ENCODE measurements around the gene USP26.
"Not testable (repeated sequence)": the region's sequence is repeated elsewhere in the genome, so short reads cannot be mapped to it uniquely, and the experiment has no call there.

The USP26 gene

DNA sequence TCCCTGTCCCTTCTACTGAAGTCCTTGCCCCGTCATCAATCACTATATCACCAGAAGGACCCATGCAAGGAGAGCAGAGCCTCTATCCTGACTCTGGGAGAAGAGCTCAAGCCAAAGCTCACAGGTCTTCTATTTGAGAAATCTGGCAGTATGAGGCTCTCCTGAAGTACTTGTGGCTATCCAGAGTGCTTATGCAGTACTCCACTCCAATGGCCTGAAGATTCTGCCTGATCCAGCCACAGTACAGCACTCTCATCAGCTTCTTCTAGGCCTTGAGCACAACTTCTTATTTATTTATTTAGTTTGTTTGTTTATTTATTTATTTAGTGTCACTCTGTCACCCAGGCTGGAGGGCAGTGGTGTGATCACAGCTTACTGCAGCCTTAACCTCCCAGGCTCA is 13.0 kb downstream of the USP26 start:
- TF ChIP-seq, protein P1, sequence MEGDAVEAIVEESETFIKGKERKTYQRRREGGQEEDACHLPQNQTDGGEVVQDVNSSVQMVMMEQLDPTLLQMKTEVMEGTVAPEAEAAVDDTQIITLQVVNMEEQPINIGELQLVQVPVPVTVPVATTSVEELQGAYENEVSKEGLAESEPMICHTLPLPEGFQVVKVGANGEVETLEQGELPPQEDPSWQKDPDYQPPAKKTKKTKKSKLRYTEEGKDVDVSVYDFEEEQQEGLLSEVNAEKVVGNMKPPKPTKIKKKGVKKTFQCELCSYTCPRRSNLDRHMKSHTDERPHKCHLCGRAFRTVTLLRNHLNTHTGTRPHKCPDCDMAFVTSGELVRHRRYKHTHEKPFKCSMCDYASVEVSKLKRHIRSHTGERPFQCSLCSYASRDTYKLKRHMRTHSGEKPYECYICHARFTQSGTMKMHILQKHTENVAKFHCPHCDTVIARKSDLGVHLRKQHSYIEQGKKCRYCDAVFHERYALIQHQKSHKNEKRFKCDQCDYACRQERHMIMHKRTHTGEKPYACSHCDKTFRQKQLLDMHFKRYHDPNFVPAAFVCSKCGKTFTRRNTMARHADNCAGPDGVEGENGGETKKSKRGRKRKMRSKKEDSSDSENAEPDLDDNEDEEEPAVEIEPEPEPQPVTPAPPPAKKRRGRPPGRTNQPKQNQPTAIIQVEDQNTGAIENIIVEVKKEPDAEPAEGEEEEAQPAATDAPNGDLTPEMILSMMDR (conservative IDR thresholded peaks at IDR 0.05; ENCODE audit: low read depth, low read length): no peak
- DNase-seq (ENCODE audit: low read depth): no peak

DNA sequence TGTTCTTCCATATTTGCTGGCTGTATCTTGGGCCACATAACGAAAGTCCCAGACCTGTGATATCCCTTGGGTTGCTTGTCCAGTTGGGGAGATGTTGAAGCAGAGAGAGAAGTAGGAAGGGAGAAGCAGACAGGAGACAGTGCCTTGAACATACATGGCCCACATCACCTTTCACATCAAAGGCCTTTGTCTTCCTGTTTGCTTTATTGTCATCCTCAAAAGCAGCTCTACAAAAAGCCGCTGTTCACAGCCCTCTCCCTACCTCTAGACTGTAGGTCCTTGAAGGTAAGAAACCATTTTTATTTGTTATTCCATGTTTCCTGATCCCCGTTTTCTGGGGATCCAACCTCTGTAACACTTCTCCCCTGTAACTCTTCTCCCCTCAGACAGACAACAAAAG is 14.9 kb downstream of the USP26 start:
- TF ChIP-seq, protein P1 (conservative IDR thresholded peaks at IDR 0.05; ENCODE audit: low read depth, low read length): no peak
- H3K4me3 ChIP-seq (ENCODE audit: low read depth, low read length): no peak overlapping the region
- no peak for DNase-seq (ENCODE audit: low read depth)

More for the DNA sequence above, 13.0 kb downstream of the USP26 start:
- no peak overlapping the region for H3K4me3 ChIP-seq (ENCODE audit: low read depth, low read length)

DNA sequence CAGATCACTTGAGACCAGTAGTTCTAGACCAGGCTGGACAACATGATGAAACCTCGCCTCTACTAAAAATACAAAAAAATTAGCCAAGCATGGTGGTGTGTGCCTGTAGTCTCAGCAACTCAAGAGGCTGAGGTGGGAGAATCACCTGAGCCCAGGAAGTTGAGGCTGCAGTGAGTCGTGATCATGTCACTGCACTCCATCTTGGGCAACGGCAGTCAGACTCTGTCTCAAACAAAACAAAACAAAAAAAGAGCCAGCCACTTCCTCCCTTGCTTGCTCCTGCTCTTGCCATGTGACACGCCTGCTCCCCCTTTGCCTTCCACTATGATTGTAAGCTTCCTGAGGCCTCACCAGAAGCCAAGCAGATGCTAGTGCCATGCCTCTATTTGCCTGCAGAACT is 19.1 kb downstream of the USP26 start:
- not testable (repeated sequence) for H3K4me3 ChIP-seq (ENCODE audit: low read depth, low read length); DNase-seq (ENCODE audit: low read depth)

DNA sequence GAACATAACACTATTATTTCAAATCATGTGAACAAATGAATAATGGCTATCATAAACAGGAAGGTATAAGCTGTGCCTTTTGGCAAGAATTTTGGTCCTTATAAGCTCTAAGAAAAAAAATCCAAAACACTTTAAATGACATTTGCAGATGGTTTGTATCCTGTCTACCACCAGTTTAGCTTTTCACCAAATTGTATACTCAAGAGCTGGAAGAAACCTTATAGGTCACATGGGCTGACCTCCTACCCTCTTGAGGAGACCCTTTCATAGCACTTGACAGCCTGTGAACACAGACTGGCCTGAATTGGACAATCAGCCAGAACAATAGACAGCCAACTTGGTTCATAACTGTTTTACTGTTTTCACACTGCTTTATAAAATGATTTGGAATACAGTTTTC is 24.3 kb downstream of the USP26 start:
- DNase-seq (ENCODE audit: low read depth): no peak
- TF ChIP-seq, protein P1 (conservative IDR thresholded peaks at IDR 0.05; ENCODE audit: low read depth, low read length): no peak
- H3K4me3 ChIP-seq (ENCODE audit: low read depth, low read length): no peak overlapping the region

DNA sequence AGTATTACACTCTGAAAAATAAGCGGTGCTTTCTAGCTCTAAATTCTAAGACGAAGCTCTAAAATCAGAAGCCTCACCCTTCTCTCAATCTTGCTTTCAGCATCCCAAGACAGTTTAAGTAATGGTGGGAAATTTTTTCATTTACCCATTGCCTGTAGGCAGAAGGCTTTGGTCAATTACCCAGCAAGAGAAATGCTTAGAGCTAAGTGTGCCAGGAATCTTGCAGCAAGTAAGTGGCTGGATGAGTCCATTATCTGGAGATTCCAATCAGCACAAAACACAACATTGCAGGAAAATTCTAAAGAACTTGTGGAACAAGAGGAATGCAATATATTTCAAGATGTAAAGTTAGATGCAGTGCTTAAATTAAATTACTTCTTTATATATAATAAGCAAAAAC is 28.4 kb downstream of the USP26 start:
- TF ChIP-seq, protein P1 (conservative IDR thresholded peaks at IDR 0.05; ENCODE audit: low read depth, low read length): no peak
- no peak for DNase-seq (ENCODE audit: low read depth)
- H3K4me3 ChIP-seq (ENCODE audit: low read depth, low read length): no peak overlapping the region

DNA sequence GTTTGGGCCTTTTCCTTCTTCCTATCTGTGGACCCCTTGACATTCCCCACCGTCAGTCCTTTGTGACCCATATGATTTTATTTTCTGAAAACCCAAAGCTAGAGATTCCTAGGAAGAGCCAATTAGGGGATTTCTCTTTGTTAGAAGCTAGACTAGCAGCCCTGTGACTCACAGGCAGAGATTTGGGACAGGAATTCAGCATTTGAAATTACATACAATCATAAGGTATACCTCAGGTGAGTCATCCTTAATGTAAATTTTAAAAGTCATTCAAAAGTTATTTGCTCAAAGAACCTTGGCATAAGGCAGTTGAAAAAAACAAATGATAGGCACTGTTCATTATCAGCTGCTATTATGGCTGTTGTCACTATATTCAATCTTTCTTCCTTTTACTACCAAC is 40.6 kb downstream of the USP26 start:
- no peak for DNase-seq (ENCODE audit: low read depth)
- TF ChIP-seq, protein P1 (conservative IDR thresholded peaks at IDR 0.05; ENCODE audit: low read depth, low read length): no peak
- H3K4me3 ChIP-seq (ENCODE audit: low read depth, low read length): no peak overlapping the region

DNA sequence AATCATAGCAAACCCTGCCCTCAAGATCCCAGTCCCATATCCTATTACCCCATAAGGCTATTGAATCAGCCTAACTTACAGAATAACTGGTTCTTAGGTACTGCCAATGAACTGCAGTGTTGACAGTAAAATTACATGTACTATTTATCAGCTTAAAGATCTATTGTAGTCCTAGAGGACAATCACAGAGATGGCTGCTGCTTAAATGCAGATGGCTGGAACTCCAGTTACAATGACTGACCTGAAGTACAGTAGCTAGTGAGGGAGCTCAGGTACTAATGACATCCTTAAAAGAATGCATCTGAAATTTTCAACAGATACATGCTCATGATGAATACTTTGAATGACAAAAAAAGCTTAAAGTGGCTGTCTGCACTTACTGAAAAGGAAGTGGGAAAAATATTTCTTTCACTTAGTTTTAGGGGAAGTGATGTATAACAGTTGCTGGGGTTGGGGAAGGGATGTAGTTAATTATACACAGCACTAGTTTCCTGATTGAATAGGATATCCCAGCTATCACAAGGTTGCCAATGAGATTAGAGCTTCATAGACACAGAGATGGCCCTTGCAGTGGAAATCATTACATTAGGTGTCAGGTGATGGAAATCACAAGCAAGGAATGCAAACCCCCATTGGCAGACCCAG is 42.0 kb downstream of the USP26 start:
- TF ChIP-seq, protein P1 (conservative IDR thresholded peaks at IDR 0.05; ENCODE audit: low read depth, low read length): no peak
- no peak for DNase-seq (ENCODE audit: low read depth)
- H3K4me3 ChIP-seq (ENCODE audit: low read depth, low read length): no peak overlapping the region

Measured in choroid plexus epithelial cell (primary cell).